NB4 (cell line): ENCODE measurements around the gene TMEM200C.

Experiments used
- DNase-seq: peaks from one replicate; pipeline ENCODE4 v3.0.0; 2010; ENCODE audit warnings: low read depth
- H3K4me3 ChIP-seq: one replicate; pipeline ENCODE4 v1.5.1; 2011; ENCODE audit warnings: mild to moderate bottlenecking, low read depth, low read length, moderate library complexity
- MYC ChIP-seq: IDR thresholded peaks from 2 replicates; pipeline ENCODE4 v1.6.1; 2011; ENCODE audit warnings: low read depth, low read length
- POLR2A ChIP-seq: IDR thresholded peaks from 2 replicates; pipeline ENCODE4 v1.6.1; 2011; ENCODE audit warnings: mild to moderate bottlenecking; ENCODE audit not compliant: insufficient read length; ENCODE audit errors: extremely low read depth
- TF ChIP-seq, protein P1 (sequence below): IDR thresholded peaks from one replicate; pipeline ENCODE4 v1.5.1; 2012; ENCODE audit warnings: low read depth, low read length
- TF ChIP-seq, protein P2 (sequence below): IDR thresholded peaks from 2 replicates; pipeline ENCODE4 v1.6.1; 2011; ENCODE audit warnings: low read depth, low read length

TMEM200C gene

DNA sequence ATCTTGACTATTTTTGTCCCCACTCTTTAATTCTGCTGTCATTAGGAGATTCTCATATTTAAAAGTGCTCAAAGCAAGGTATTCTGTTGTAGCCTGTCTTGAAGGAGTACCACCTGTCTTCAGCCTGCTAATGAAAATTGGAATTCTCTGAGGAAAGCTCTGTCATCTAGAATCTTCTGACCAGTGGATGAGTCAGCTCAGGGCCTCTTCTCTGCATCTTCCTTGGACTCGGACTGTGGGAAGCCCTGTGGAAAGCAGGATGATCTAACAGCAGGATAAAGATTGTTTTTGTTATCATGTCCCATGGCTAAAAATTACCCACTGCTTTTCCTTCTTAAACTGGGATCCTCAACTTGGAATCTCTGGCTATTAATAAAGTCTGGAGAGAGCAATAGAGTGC is 18.7 kb upstream of the TMEM200C start:
- TF ChIP-seq, protein P1, sequence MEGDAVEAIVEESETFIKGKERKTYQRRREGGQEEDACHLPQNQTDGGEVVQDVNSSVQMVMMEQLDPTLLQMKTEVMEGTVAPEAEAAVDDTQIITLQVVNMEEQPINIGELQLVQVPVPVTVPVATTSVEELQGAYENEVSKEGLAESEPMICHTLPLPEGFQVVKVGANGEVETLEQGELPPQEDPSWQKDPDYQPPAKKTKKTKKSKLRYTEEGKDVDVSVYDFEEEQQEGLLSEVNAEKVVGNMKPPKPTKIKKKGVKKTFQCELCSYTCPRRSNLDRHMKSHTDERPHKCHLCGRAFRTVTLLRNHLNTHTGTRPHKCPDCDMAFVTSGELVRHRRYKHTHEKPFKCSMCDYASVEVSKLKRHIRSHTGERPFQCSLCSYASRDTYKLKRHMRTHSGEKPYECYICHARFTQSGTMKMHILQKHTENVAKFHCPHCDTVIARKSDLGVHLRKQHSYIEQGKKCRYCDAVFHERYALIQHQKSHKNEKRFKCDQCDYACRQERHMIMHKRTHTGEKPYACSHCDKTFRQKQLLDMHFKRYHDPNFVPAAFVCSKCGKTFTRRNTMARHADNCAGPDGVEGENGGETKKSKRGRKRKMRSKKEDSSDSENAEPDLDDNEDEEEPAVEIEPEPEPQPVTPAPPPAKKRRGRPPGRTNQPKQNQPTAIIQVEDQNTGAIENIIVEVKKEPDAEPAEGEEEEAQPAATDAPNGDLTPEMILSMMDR: no peak
- TF ChIP-seq, protein P2, sequence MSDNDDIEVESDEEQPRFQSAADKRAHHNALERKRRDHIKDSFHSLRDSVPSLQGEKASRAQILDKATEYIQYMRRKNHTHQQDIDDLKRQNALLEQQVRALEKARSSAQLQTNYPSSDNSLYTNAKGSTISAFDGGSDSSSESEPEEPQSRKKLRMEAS: no peak
- TF ChIP-seq POLR2A (no peak), MYC (no peak)
- H3K4me3 ChIP-seq: no peak overlapping the region
- no peak for DNase-seq

- no peak for TF ChIP-seq MYC
- no peak for TF ChIP-seq POLR2A
- TF ChIP-seq, protein P1: no peak
- TF ChIP-seq, protein P2: no peak
- H3K4me3 ChIP-seq: no peak overlapping the region
- no peak for DNase-seq
Observed at GRCh38 chr18:5912566-5912965, 17.2 kb upstream of the TMEM200C start.

DNA sequence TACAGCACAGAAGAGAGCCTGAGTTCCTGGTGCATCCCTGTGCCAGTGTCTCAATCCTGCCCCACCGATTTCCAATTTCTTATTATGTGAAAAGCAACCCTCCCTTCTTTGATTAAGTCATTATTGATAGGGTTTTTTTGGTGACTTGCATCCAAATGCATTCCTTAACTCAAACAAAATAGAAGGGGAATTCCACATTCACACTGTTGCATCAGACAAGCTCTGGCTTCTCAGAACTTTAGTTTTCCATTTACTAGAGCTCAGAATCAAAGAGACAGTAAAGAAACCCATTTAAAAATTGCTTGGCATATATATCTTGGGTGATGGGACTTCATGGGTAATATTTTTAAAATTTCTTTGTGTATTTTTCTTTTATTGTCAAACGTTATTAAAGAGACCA is 13.8 kb upstream of the TMEM200C start:
- H3K4me3 ChIP-seq: no peak overlapping the region
- no peak for TF ChIP-seq MYC
- TF ChIP-seq, protein P1: no peak
- TF ChIP-seq POLR2A: no peak
- TF ChIP-seq, protein P2: no peak
- DNase-seq: no peak

DNA sequence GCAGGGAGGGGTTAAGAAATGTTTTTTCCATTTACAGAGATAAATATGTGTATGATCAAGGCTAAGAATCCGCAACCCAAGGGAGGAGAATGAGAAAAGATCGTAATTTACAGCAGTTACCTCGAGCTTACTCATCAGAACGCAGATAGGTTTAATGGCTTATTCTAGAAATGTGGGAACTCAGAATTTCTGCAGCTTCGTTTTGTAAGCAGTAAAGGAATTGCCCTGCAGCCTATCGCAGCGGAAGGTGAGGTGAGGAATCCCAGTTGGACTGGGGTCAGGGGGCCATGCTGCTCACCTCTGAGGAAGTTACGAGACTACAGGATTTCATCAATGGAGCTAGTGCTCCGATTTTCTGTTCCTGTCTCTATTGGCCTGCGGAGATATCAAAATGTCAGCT is 8.1 kb upstream of the TMEM200C start:
- TF ChIP-seq, protein P1: no peak
- TF ChIP-seq POLR2A: no peak
- TF ChIP-seq, protein P2: no peak
- TF ChIP-seq MYC: no peak

DNA sequence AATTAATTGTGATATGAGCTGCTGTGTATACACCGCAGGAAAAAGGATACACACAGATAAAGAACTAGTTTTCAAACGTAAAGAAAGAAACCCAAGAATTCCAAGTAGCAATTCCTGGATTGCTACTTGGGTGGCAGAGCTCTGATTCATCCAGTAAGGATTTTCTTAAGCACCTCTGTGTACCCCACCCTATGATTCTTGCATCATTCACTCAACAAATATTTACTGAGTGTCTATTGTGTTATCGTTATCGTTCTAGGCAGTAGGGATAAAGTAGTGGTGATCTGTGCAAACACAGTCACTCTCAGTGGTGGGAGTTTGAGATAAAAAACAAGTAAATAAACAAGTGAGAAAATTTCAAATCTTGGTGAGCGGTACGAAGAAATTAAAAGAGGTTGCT is 4.9 kb upstream of the TMEM200C start:
- no peak overlapping the region for H3K4me3 ChIP-seq
- TF ChIP-seq, protein P2: no peak
- TF ChIP-seq, protein P1: no peak
- TF ChIP-seq POLR2A: no peak
- TF ChIP-seq MYC: no peak
- DNase-seq: no peak

More for the DNA sequence above, 8.1 kb upstream of the TMEM200C start:
- H3K4me3 ChIP-seq: no peak overlapping the region
- DNase-seq: no peak

GRCh38 chr18:5899835-5900234 is 4.5 kb upstream of the TMEM200C start:
- no peak for DNase-seq
- TF ChIP-seq, protein P1: no peak
- TF ChIP-seq POLR2A (no peak), MYC (no peak)
- H3K4me3 ChIP-seq: no peak overlapping the region
